Spleen (tissue), 11 donors: ENCODE measurements around the gene TGFBRAP1. TPM values are rescaled to one million over a fixed set of nuclear protein-coding genes. Genes with fewer than 3 reads are reported as not detected.

Experiments used
- DNase-seq: peaks from one replicate; pipeline ENCODE4 v3.0.0-alpha.2; 2020
- H3K27ac ChIP-seq, 8 donors: fragments of 200-600 bp; sonication (generic) in 7 of 8; 1 replicate in 4 of 8; 2 replicates in 4 of 8; pipeline versions ENCODE4 v1.5.0 to v1.8.0; 2016 to 2021; ENCODE audit warnings: inconsistent platforms in 4 of 8, mild to moderate bottlenecking in 4 of 8, moderate library complexity in 1 of 8
- H3K27me3 ChIP-seq, 7 donors: fragments of 200-600 bp; sonication (generic) in 6 of 7; replicated peaks in 1 of 7; 1 replicate in 4 of 7; 2 replicates in 3 of 7; pipeline versions ENCODE4 v1.5.0 to v1.8.0; 2016 to 2021; ENCODE audit warnings: inconsistent platforms in 3 of 7, mild to moderate bottlenecking in 1 of 7
- H3K36me3 ChIP-seq, 6 donors: fragments of 200-600 bp; sonication (generic) in 5 of 6; 1 replicate in 4 of 6; 2 replicates in 2 of 6; pipeline versions ENCODE4 v1.5.0 to v1.8.0; 2016 to 2021; ENCODE audit warnings: inconsistent platforms in 2 of 6
- H3K4me1 ChIP-seq, 6 donors: fragments of 200-600 bp; sonication (generic) in 5 of 6; 1 replicate in 3 of 6; 2 replicates in 3 of 6; pipeline versions ENCODE4 v1.5.0 to v1.8.0; 2016 to 2021; ENCODE audit warnings: inconsistent platforms in 3 of 6
- H3K4me3 ChIP-seq, 8 donors: fragments of 200-600 bp; sonication (generic) in 7 of 8; 1 replicate in 4 of 8; 2 replicates in 4 of 8; pipeline versions ENCODE4 v1.5.0 to v1.8.0; 2016 to 2021; ENCODE audit warnings: inconsistent platforms in 4 of 8, mild to moderate bottlenecking in 4 of 8, moderate library complexity in 2 of 8
- H3K9me3 ChIP-seq, 8 donors: fragments of 200-600 bp; sonication (generic) in 7 of 8; 1 replicate in 4 of 8; 2 replicates in 4 of 8; pipeline versions ENCODE4 v1.5.0 to v1.8.0; 2016 to 2021; ENCODE audit warnings: inconsistent platforms in 4 of 8
- CTCF ChIP-seq, 11 experiments: fragments of 200-600 bp in 7 of 11; fragments of 450-650 bp in 4 of 11; sonication (generic) in 4 of 11; IDR thresholded peaks in 8 of 11; conservative IDR thresholded peaks in 3 of 11; 1 replicate in 7 of 11; 2 replicates in 4 of 11; pipeline versions ENCODE4 v1.4.0 to v1.8.0; 2016 to 2021; ENCODE audit warnings: antibody characterized with exemption in 11 of 11, inconsistent platforms in 4 of 11, mild to moderate bottlenecking in 1 of 11
- POLR2A ChIP-seq, 3 donors: fragments of 450-650 bp; IDR thresholded peaks; one replicate each; pipeline ENCODE4 v1.5.1; 2017; ENCODE audit warnings: antibody characterized with exemption in 3 of 3, mild to moderate bottlenecking in 1 of 3
- POLR2AphosphoS5 ChIP-seq, 3 donors: sonication (generic); formaldehyde crosslinking; IDR thresholded peaks; one replicate each; pipeline ENCODE4 v1.5.1; 2017; ENCODE audit warnings: antibody characterized with exemption in 3 of 3
- WGBS, 5 donors: extraction: QIAGEN DNeasy Blood & Tissue Kit in 3 of 5; methylation state at CpG; one replicate each; pipeline versions ENCODE4 v1.1.5 to v1.1.7; 2013 to 2018; 5-methylcytosine and 5-hydroxymethylcytosine counted together
- intact Hi-C: fragments of 100-400 bp; cut with DNase I; formaldehyde crosslinking; loops from one replicate; pipeline ENCODE4 v1.15.0; 2023; ENCODE audit warnings: low total_unique reads
- polyA plus RNA-seq, 3 donors: library from polyadenylated mRNA; stranded (reverse); fragments of 200-250 nt; gene quantifications; one replicate each; pipeline ENCODE4 v1.2.1, GENCODE V29; 2013
- total RNA-seq, 7 donors: library from RNA; depleted of rRNA in 3 of 7; stranded (reverse); fragments of >200 nt in 3 of 7; fragmentation: NEBNext Ultra II Directional in 4 of 7; extraction: Animal tissue kit (Norgen Biotek cat#: 25700) in 4 of 7; gene quantifications; one replicate each; pipeline versions ENCODE4 v1.1.0 to v1.2.1, GENCODE V29; 2016 to 2021
- donor health status: healthy with polysubstance abuse.
- donor health status: DM: no; HTN: no; CAD: no; lungs with moderate emphysema.
- donor health status: DM: no; HTN: no; CAD: no.
- donor health status: Bipolar disorder and iron deficiency.
- donor health status: healthy.
- donor health status: DM: no; HTN: no; CAD: no.
- donor health status: DM: yes; HTN: yes; CAD: no.

The TGFBRAP1 gene
- total and polyA plus RNA-seq, 10 donors: 4.6 to 32.7 (median 21.8) TPM

- Histone ChIP-seq H3K36me3 (peaks cover 0 to 38% (median 21%) of the 10 kb centered on the region in 6 donors), H3K9me3 (no peaks in the 10 kb centered on the region), H3K27me3 (no peaks in the 10 kb centered on the region), H3K4me1 (peaks cover 18 to 54% (median 29%) of the 10 kb centered on the region in 6 donors), H3K4me3 (peak overlapping the region; percentile 65 to 94 (median 78)), H3K27ac (peak overlapping the region; percentile 90 to 97 (median 95))
- 3 to 7% (median 4%) methylated on average over 7 of the region's 7 CpGs for WGBS, 5 donors
- intact Hi-C loops: no loop called here
- no peak for DNase-seq
- TF ChIP-seq POLR2AphosphoS5 (IDR thresholded peaks at IDR 0.05) (no peak), POLR2A (IDR thresholded peaks at IDR 0.05) (no peak), CTCF (IDR thresholded peaks at IDR 0.05 in 8 of 11, conservative IDR thresholded peaks at IDR 0.05 in 3 of 11) (no peak)
Observed at GRCh38 chr2:105336786-105337121, 7.2 kb upstream of the TGFBRAP1 start.

GRCh38 chr2:105335469-105335868 is 5.9 kb upstream of the TGFBRAP1 start:
- 93 to 98% (median 96%) methylated on average over 2 of the region's 2 CpGs for WGBS, 5 donors
- intact Hi-C loops: no loop called here
- no peak for DNase-seq
- Histone ChIP-seq H3K4me3 (peak overlapping the region in 1 of 8 donors; percentile 14), H3K27ac (no peak overlapping the region), H3K36me3 (peaks cover 0 to 25% (median 8%) of the 10 kb centered on the region in 6 donors), H3K27me3 (no peaks in the 10 kb centered on the region), H3K4me1 (peaks cover 18 to 51% (median 31%) of the 10 kb centered on the region in 6 donors), H3K9me3 (no peaks in the 10 kb centered on the region)
- TF ChIP-seq CTCF (IDR thresholded peaks at IDR 0.05 in 8 of 11, conservative IDR thresholded peaks at IDR 0.05 in 3 of 11): no peak
- no peak for TF ChIP-seq POLR2A (IDR thresholded peaks at IDR 0.05)
- TF ChIP-seq POLR2AphosphoS5 (IDR thresholded peaks at IDR 0.05): no peak

GRCh38 chr2:105334211-105334610 is 4.7 kb upstream of the TGFBRAP1 start:
- no peak overlapping the region for H3K4me3 ChIP-seq
- H3K27me3 ChIP-seq: no peaks in the 10 kb centered on the region
- H3K4me1 ChIP-seq: peaks cover 18 to 46% (median 34%) of the 10 kb centered on the region in 6 donors
- intact Hi-C loops: no loop called here
- no peaks in the 10 kb centered on the region for H3K9me3 ChIP-seq
- no peak for DNase-seq
- peaks cover 0 to 12% (median 0%) of the 10 kb centered on the region in 6 donors for H3K36me3 ChIP-seq
- H3K27ac ChIP-seq: no peak overlapping the region
- WGBS, 5 donors: 90 to 100% (median 94%) methylated on average over 4 of the region's 4 CpGs
- TF ChIP-seq CTCF (IDR thresholded peaks at IDR 0.05 in 8 of 11, conservative IDR thresholded peaks at IDR 0.05 in 3 of 11) (no peak), POLR2A (IDR thresholded peaks at IDR 0.05) (no peak), POLR2AphosphoS5 (IDR thresholded peaks at IDR 0.05) (no peak)

- TF ChIP-seq POLR2AphosphoS5 (IDR thresholded peaks at IDR 0.05): no peak
- no peak for TF ChIP-seq CTCF (IDR thresholded peaks at IDR 0.05 in 8 of 11, conservative IDR thresholded peaks at IDR 0.05 in 3 of 11)
- no peak for TF ChIP-seq POLR2A (IDR thresholded peaks at IDR 0.05)
Observed at GRCh38 chr2:105330681-105331375, 1.3 kb upstream of the TGFBRAP1 start.

More at GRCh38 chr2:105330681-105331375, 1.3 kb upstream of the TGFBRAP1 start:
- peak overlapping the region in 1 of 8 donors; percentile 74 for H3K4me3 ChIP-seq
- no peaks in the 10 kb centered on the region for H3K9me3 ChIP-seq
- peak overlapping the region in 4 of 8 donors; percentile 90 to 93 (median 92) for H3K27ac ChIP-seq
- DNase-seq: no peak
- 83 to 96% (median 94%) methylated on average over 4 of the region's 4 CpGs for WGBS, 5 donors
- intact Hi-C loops: no loop called here
- no peaks in the 10 kb centered on the region for H3K27me3 ChIP-seq
- peaks cover 0 to 11% (median 0%) of the 10 kb centered on the region in 6 donors for H3K36me3 ChIP-seq
- peaks cover 6 to 52% (median 30%) of the 10 kb centered on the region in 6 donors for H3K4me1 ChIP-seq
